Nucleus accumbens (tissue), 56 donors: Measurements from ENCODE around the gene TMEM272.

ENCODE experiments used
- DNase-seq, 56 donors: peaks; one replicate each; lab custom pipeline; 2025; lab: John Stamatoyannopoulos, UW

TMEM272 gene

DNA sequence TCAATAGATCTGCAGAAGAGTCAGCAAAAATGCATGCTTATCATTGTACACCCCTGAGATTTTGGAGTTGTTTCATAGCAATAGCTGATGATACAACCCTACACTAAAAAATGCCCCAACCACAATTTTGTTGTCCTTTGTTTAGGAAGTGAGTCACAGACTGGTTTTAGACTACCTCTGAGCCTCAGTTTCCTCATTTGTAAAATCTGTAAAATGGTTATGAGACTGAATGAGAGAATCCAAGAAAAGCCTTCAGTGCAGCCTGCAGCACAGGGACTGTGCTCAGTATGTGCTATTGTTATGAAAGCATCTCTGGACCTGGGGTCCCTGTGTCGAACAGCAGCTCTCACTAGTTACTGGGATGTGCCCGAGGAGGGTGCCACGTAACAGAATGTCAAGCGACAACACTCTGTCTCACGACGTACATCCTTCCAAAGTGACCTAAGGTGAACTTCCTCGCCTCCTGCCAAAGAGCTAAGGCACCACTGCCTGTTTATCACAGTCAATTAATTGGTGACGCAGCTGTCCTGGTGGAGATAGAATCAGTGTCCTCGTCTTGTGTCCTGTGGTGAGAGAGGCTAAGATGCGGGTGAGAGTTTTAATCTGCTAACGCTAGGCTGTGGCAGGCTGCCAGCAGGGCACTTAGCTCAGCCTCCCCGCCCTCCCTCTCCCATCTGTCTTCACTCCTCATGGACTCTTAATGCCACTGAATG is 59.1 kb downstream of the TMEM272 start:
- DNase-seq = peak in 11 of 56 donors; percentile 16 to 54 (median 23)

DNA sequence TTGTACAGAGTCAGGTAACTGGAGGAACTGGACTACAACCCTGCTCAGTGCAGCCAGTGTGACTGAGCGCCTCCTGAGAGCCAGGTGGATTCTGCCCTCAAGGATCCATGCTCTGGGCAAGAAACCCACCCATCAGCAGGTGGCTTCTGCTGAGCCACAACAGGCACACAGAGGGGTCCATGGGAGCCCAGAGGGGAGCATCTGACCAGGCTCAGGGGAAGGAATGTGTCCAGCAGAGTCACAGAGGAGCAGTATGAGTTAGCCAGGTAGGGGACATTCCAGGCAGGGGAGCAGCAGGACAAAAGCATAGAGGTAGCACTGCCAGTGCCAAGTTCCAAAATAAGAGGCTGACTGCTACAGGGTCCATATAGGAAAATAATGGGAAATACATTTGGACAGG is 60.9 kb downstream of the TMEM272 start:
- DNase-seq = no peak

DNA sequence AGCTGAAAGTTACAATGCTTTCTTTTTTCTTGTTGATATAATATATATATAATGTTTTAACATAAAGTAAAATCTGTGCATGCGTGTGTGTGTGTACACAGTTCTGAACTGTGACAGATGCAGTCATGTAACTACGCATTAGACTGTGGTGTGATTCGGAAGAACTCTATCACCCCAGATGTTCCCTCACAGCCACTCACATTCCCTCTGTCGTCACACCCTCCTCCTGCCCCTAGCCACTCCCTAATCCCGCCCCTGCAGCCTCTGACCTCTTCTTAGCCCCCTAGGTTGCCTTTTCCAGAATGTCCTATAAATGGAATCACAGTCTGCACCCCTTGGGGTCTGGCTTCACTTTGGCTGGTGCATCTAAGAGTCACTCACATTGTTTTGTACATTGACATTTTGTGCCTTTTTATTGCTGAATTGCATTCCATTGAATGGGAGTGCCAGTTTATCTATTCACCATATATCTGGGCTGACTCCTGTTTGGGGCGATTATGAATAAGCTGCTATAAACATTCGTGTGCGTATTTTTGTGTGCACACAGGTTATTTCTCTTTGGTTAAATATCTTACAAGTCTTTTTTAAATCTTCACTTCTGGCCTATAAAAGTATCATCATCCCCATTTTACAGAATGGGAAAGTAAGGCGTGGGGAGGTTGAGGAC is 61.4 kb downstream of the TMEM272 start:
- no peak for DNase-seq

DNA sequence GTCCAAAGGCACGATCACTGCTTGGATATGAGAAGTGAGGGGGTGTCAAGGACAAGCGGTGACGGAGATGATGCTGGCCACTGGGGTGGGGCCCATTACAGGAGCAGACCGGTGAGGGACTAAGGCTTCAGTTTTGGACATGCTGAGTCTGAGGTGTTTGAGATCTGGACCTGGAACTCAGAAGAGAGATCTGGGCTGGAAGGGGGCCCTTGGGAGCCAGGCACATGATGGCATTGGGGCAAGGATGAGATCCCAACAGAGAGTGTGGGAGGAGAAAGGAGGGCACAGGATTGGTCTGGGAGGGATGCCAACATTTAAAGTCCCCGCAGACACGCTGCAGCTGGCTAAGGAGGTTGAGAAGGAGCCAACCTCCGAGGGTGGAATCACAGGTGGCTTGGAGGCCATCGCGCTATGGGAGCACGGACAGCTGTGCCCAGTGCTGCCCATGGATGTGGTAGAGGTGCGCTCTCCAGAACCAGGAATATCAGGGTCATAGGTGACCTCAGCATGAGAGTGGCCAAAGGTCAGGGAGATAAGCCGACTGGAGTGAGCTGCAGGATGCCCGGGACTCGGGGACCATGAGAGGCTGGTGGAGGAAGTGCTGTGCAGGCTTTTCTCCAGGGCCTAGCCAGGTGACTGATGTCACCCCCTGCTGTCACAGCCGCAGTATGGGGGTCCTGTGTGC is 62.8 kb downstream of the TMEM272 start:
- no peak for DNase-seq

GRCh38 chr13:51781246-51782022 is 63.5 kb downstream of the TMEM272 start:
- peak in 1 of 56 donors; percentile 17 for DNase-seq

- no peak for DNase-seq
Observed at GRCh38 chr13:51780099-51780498, 64.9 kb downstream of the TMEM272 start.

DNA sequence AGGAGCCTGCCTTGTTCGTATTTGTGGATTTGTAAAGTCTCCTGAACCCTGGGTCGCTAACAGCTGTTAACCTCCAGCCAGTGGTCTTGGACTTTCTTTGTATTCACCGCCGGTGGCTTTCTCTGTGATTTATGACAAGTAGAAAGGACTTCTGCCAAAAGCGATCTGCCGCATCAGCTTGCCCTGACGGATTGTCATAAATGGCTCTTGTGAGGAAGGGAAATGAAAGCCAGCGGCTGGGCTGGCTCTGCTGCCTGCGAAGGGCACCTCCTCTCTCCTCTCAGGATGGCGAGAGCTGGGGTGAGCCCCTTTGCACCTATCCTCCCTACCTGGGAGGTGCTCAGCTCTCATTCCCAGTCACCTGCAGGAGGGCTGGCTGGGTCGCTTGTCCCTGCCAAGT is 66.6 kb downstream of the TMEM272 start:
- peak in 2 of 56 donors; percentile 18 to 19 for DNase-seq

DNA sequence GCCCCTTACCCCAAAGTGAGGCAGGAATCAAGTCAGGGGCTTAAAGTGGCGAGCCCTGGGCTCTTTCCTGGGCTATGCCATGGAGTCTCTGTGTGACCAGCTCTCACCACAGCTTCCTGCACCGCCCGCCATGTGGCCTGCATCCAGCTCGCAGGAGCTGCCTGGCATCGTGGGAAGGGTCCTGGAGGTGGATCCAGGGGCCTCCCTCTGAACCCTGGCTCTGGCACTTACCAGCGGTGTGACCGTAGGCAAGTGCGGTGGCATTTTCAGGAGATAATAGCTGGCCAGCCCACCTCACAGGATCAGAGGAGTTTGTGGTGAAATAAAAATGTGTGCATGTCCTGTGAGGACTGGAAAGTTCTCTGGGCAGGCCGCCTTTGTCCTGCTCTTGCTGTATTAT is 67.1 kb downstream of the TMEM272 start:
- no peak for DNase-seq

- DNase-seq = no peak
Observed at GRCh38 chr13:51776179-51776578, 68.8 kb downstream of the TMEM272 start.

DNA sequence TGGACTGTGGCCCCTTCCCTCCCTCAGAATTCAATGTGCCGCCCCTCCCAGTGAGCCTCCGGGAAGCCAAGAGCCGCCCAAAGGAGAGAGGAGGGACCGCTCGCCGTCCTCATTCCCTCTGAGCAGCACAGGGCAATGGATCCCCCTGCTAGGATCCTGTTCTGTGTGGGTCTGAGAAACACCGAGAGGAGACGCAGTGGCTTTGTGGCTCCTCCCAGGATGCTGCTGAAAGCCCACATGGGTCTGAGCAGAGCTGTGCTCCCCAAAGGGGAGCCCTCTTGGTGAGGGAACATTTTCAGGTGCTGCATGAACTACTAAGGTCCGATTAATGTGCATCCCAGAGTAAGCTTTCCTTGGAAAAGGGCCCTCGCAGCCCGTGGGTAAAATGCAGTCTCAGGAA is 71.5 kb downstream of the TMEM272 start:
- no peak for DNase-seq

DNA sequence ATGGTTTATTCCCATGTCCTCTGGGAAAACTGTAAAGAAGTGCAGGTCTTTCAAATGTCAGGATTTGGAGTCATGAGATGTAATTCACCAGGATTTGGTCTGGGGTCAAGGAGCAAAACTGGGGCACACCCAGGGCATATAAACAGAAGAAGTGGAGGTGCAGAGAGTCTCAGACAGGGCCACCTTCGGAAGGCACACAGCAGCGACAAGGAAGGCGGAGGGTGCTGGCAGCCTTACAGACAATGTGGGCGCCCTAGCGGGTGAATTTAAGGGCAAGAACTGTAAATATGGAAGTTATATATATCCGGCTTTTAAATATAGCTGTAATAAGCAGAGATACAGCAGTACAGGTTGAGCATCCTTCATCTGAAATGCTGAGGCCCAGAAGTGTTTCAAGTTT is 72.2 kb downstream of the TMEM272 start:
- DNase-seq = peak in 4 of 56 donors; percentile 6 to 20 (median 14)

- DNase-seq = no peak
Observed at GRCh38 chr13:51772105-51772455, 72.9 kb downstream of the TMEM272 start.

GRCh38 chr13:51771418-51772104 is 73.4 kb downstream of the TMEM272 start:
- DNase-seq = no peak

GRCh38 chr13:51770681-51771417 is 74.1 kb downstream of the TMEM272 start:
- DNase-seq = no peak

DNA sequence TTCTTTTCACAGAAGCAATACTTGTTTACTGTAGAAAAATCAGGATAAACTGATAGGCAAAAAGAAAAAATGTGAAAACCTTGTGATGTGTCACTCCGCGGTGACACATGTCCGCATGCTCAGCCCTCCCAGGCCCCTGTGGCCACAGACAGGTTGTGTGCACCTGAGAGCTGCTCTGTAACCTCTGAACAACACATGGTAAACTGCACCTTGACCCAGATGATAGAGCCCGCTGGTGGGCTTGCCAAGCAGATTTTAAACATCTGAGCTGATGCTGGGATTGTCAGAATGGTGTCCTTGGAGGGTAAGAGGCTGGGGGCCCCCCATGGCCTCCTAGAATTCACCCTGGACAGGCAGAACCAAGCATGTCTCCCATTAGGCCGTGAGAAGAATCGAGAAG is 74.8 kb downstream of the TMEM272 start:
- DNase-seq = no peak

GRCh38 chr13:51769455-51770127 is 75.4 kb downstream of the TMEM272 start:
- peak in 6 of 56 donors; percentile 12 to 36 (median 28) for DNase-seq

DNA sequence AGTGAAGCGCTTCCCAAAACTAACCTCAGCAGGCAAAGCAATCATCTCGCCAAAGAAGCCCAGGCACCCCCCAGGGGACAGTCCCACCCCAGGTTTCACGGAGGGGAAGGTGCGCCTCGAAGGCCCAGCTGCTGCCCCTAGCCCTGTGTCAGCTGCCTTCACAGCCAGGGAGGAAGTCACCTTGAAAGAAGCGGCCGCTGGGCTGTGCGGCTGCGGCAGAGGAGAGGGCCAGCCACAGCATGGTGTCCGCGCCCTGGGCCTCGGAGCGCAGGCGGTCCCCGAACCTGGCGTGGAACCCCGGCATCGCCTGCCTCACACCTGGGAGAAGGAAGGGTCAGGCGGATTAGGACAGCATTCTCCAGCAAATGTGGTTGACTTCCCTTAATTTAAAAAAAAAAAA is 76.0 kb downstream of the TMEM272 start:
- no peak for DNase-seq

GRCh38 chr13:51768378-51768921 is 76.5 kb downstream of the TMEM272 start:
- DNase-seq = no peak

DNA sequence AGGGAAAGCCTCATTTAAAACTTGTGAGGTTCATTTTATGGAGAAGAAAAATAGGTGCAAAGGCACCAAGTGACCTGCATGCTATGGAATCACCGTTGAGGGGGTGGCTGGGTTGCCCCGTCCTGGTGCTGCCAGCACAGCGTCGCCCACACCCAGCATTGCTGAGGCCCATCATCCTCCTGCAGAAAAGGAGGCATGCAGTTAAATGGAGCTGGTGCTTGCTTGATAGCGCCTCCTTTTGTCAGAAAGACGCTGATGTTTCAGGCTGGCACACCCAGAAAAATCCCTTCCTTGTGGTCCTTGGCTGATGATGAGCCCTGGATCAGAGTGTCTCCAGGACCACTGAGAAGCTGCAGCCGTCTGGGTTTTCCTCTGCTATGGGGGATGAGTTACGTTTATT is 77.9 kb downstream of the TMEM272 start:
- DNase-seq = no peak
